K562 (cell line): ENCODE results near the gene MFSD8. TPM values are rescaled to one million over a fixed set of nuclear protein-coding genes. Genes with fewer than 3 reads are reported as not detected.

Source experiments
- ARID1B ChIP-seq: fragments of 450-650 bp; IDR thresholded peaks from 2 replicates; pipeline ENCODE4 v1.6.1; 2016; ENCODE audit warnings: antibody characterized with exemption, mild to moderate bottlenecking, inconsistent platforms
- ASH1L ChIP-seq: fragments of 450-650 bp; IDR thresholded peaks from 2 replicates; pipeline ENCODE4 v1.6.1; 2018; ENCODE audit warnings: borderline replicate concordance, mild to moderate bottlenecking, low read depth; ENCODE audit not compliant: partially characterized antibody
- ATF3 ChIP-seq, 2 experiments: fragments of 450-650 bp in 1 of 2; sonication (generic) in 1 of 2; formaldehyde crosslinking in 1 of 2; IDR thresholded peaks in 1 of 2; conservative IDR thresholded peaks in 1 of 2; 2 replicates each; pipeline versions ENCODE4 v1.6.1 to v1.8.1; 2016 to 2023; ENCODE audit warnings: mild to moderate bottlenecking in 2 of 2, moderate library complexity in 2 of 2, inconsistent platforms in 1 of 2, missing genetic modification reagents in 1 of 2
- CBX3 ChIP-seq, 2 experiments: IDR thresholded peaks; 1 replicate in 1 of 2; 2 replicates in 1 of 2; pipeline ENCODE4 v1.6.1; 2012; ENCODE audit warnings: inconsistent platforms in 2 of 2, low read length in 2 of 2, borderline replicate concordance in 1 of 2, control low read depth in 1 of 2
- CREB3L1 ChIP-seq: fragments of 450-650 bp; IDR thresholded peaks from 2 replicates; pipeline ENCODE4 v1.6.1; 2014; ENCODE audit warnings: low read depth, mild to moderate bottlenecking, moderate library complexity, borderline replicate concordance
- FOXK2 ChIP-seq, 2 experiments: fragments of 450-650 bp; IDR thresholded peaks in 1 of 2; conservative IDR thresholded peaks in 1 of 2; 2 replicates each; pipeline ENCODE4 v1.6.1; 2016; ENCODE audit warnings: low read depth in 2 of 2, mild to moderate bottlenecking in 1 of 2
- GATAD2A ChIP-seq: fragments of 450-650 bp; IDR thresholded peaks from 2 replicates; pipeline ENCODE4 v1.6.1; 2017
- HES1 ChIP-seq: fragments of 450-650 bp; IDR thresholded peaks from 2 replicates; pipeline ENCODE4 v1.6.1; 2016; ENCODE audit warnings: low read depth, mild to moderate bottlenecking, moderate library complexity
- HMGXB4 ChIP-seq: sonication (generic); formaldehyde crosslinking; IDR thresholded peaks from 2 replicates; pipeline ENCODE4 v1.8.1; 2023; ENCODE audit warnings: mild to moderate bottlenecking, missing genetic modification reagents
- MCM7 ChIP-seq, 2 experiments: fragments of 450-650 bp; IDR thresholded peaks; 2 replicates each; pipeline ENCODE4 v1.6.1; 2016 to 2018
- MNT ChIP-seq, 2 experiments: fragments of 450-650 bp; conservative IDR thresholded peaks; 2 replicates each; pipeline ENCODE4 v1.6.1; 2017; ENCODE audit warnings: mild to moderate bottlenecking in 2 of 2, moderate library complexity in 2 of 2
- MTA1 ChIP-seq: fragments of 450-650 bp; IDR thresholded peaks from 2 replicates; pipeline ENCODE4 v1.6.1; 2017; ENCODE audit warnings: borderline replicate concordance
- RB1 ChIP-seq: fragments of 450-650 bp; IDR thresholded peaks from 2 replicates; pipeline ENCODE4 v1.6.1; 2017; ENCODE audit warnings: low read depth, mild to moderate bottlenecking
- YY1 ChIP-seq, 3 experiments: IDR thresholded peaks; 2 replicates each; pipeline ENCODE4 v1.6.1; 2011; ENCODE audit warnings: low read length in 2 of 3, mild to moderate bottlenecking in 2 of 3, moderate library complexity in 2 of 3, borderline replicate concordance in 1 of 3, control low read depth in 1 of 3, low read depth in 1 of 3; ENCODE audit not compliant: insufficient read depth in 3 of 3, insufficient replicate concordance in 2 of 3, control insufficient read depth in 1 of 3, insufficient read length in 1 of 3; ENCODE audit errors: extremely low read depth in 1 of 3
- ZFP1 ChIP-seq: fragments of 450-650 bp; formaldehyde crosslinking; IDR thresholded peaks from 2 replicates; pipeline ENCODE4 v1.4.0; 2020; ENCODE audit warnings: mild to moderate bottlenecking, mixed read lengths
- ZNF184 ChIP-seq: sonication (generic); formaldehyde crosslinking; IDR thresholded peaks from 2 replicates; pipeline ENCODE4 v1.5.0; 2020; ENCODE audit warnings: missing genetic modification reagents
- ZNF655 ChIP-seq: fragments of 250-450 bp; sonication (Bioruptor Pico); IDR thresholded peaks from 2 replicates; pipeline ENCODE4 v1.5.0; 2021
- ZNF764 ChIP-seq: fragments of 250-450 bp; sonication (Bioruptor Pico); IDR thresholded peaks from 2 replicates; pipeline ENCODE4 v1.4.0; 2020; ENCODE audit warnings: low read depth, mild to moderate bottlenecking, moderate library complexity
- polyA plus RNA-seq, 8 experiments: library from polyadenylated mRNA; depleted of rRNA in 4 of 8; stranded (reverse) in 5 of 8; unstranded in 3 of 8; fragments of >200 nt; fragmentation: Nextera tagmentation in 2 of 8; fragmentation: Illumina TruSeq in 1 of 8; extraction: Ambion mirVana in 2 of 8; extraction: Trizol in 1 of 8; gene quantifications; 2 replicates each; pipeline versions ENCODE4 v1.2.1 to v1.2.3, GENCODE V29; 2011 to 2014; ENCODE audit warnings: inconsistent platforms in 1 of 8, missing spikeins in 1 of 8
- total RNA-seq, 7 experiments: library from RNA; depleted of rRNA in 6 of 7; stranded (reverse); fragments of >200 nt in 6 of 7; fragmentation: Illumina TruSeq in 2 of 7; extraction: Trizol in 2 of 7; gene quantifications; 2 replicates each; pipeline versions ENCODE4 v1.2.1 to v1.2.3, GENCODE V29; 2011 to 2021; ENCODE audit warnings: low replicate concordance in 1 of 7

Gene MFSD8
- total and polyA plus RNA-seq, 9 of the 15 experiments (the other 6 are each of a cell fraction or from before 2014, with no cell fraction given), result 7.0 to 27.2 (median 18.7) TPM

- TF ChIP-seq MNT (conservative IDR thresholded peaks at IDR 0.05) (peak; percentile 88), ASH1L (no peak), MCM7 (IDR thresholded peaks at IDR 0.05) (no peak), ZNF184 (CRISPR knock-in tag) (no peak), HMGXB4 (CRISPR knock-in tag) (peak; percentile 77), FOXK2 (conservative IDR thresholded peaks at IDR 0.05 in 1 of 2, IDR thresholded peaks at IDR 0.05 in 1 of 2; ENCODE audit: low read depth in 2 of 2) (peak; percentile 84 to 89), CREB3L1 (peak; percentile 81; the same call in 1 of the 2 replicates), CBX3 (IDR thresholded peaks at IDR 0.05; ENCODE audit: borderline replicate concordance in 1 of 2, low read length in 2 of 2) (peak in 1 of 2 experiments; percentile 92; a peak in 1 of 3 replicates), MTA1 (peak; percentile 19; the same call in 1 of the 2 replicates), ZFP1 (CRISPR knock-in tag) (no peak), ZNF655 (CRISPR knock-in tag) (no peak), GATAD2A (no peak), RB1 (peak; percentile 79), ZNF764 (CRISPR knock-in tag) (no peak), YY1 (IDR thresholded peaks at IDR 0.05; ENCODE audit: borderline replicate concordance in 1 of 3, control insufficient read depth in 1 of 3, extremely low read depth in 1 of 3, insufficient read depth in 3 of 3, insufficient read length in 1 of 3, insufficient replicate concordance in 2 of 3, low read depth in 1 of 3, low read length in 2 of 3) (peak; percentile 55 to 84 (median 76)), ARID1B (0 out of 2 replicates have a peak, but pooled peaks have one; percentile 13), ATF3 (IDR thresholded peaks at IDR 0.05) (no peak), ATF3 (CRISPR knock-in tag; conservative IDR thresholded peaks at IDR 0.05) (no peak), HES1 (peak; percentile 87)
Observed at GRCh38 chr4:127965062-127965802, at the start of gene MFSD8, which contains the start of gene ABHD18 (continued).
